Stimulated activated CD8-positive, alpha-beta memory T cell treated with anti-CD3 and anti-CD28 coated beads, Interleukin-12 subunit alpha, Interleukin-12 subunit beta, amount 100 ng/mL, for 24 hours (primary cell): ENCODE measurements around the gene USP49.

ENCODE experiments used
- DNase-seq: peaks from one replicate; pipeline ENCODE4 v3.0.0-alpha.2; 2020; ENCODE audit errors: extremely low read depth

Gene USP49

DNA sequence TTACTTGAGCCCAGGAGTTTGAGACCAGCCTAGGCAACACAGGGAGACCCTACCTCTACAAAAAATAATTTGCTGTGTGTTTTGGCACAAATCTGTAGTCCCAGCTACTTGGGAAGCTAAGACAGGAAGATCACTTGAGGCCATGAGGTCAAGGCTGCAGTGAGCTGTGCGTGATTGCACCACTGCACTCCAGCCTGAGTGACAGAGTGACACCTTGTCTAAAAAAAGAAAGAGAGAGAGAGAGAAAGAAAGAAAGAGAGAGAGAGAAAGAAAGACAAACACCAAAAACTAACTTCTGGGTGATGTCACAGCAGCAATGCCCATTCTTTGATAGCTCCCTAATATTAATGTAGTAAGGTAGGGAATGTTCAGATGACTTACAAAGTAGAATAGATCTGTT, 20.4 kb downstream of the USP49 start:
- no peak for DNase-seq

DNA sequence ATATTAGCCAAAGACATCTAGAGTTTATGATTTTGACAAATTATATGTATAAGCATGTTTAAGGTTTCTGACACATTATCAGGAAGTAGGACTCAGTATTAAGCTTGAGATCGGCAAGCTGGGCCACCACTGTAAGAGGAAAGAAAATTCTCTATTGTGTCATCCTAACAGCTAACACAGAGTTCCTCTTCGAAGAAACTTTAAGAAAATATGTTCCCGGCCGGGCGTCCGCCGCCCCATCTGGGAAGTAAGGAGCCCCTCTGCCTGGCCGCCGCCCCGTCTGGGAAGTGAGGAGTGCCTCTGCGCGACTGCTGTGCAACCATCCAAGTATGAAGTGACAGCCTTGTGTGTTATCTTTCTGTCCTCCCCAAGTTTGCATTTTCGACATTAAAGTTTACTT, 23.0 kb downstream of the USP49 start:
- no peak for DNase-seq

DNA sequence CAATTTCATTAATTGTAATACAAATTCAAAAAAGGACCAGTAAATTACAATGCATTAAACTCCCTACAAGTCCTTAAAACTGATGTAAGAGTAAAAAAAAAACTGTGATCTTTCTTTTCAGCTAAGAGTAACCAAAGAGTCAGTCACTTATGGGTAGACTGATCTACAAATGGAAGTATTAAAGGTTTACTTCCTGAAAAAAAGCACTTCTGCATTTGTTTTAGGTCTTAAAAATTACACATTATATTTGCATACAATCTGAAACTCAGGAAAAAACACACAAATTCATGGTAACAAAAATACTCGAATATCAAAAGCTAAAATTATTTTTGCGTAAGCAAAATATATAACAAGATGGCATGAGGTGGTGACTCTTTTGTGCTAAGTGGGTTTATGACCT, 23.5 kb downstream of the USP49 start:
- no peak for DNase-seq

DNA sequence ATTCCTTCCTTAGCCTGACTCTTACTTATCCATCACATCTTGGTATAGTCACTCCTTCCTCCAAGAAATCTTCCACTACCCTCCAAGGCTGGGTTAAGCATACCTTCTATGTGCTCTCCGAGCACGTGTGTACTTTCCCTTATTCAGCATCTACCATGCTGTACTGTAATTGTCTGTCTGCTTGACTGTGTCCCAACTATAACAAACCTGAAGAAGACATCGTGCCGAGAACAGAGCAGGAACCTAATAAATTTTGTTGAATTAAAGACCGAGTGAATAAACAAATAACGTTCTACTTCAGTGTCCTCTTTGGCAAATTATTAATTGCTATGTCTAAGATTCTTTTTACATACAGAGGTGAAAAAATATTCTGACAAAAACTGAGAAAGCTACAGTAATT, 35.8 kb downstream of the USP49 start:
- no peak for DNase-seq

DNA sequence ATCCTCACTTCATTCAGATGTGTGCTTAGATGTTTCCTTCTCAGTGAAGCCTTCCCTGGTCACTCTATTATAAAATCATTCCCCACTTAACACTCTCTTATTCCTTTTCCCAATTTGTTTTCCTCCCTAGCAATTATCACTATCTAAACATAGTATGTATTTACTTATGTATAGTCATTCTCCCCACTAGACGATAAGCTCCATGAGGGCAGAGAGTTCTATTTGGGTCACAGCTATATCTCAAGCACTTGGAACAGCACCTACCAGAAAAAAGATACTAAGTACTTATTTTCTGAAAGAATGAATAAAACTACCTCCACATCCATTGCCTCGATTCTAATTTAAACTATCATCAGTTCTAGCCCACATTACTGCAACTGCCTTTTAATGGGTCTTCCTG, 36.5 kb downstream of the USP49 start:
- DNase-seq = no peak

DNA sequence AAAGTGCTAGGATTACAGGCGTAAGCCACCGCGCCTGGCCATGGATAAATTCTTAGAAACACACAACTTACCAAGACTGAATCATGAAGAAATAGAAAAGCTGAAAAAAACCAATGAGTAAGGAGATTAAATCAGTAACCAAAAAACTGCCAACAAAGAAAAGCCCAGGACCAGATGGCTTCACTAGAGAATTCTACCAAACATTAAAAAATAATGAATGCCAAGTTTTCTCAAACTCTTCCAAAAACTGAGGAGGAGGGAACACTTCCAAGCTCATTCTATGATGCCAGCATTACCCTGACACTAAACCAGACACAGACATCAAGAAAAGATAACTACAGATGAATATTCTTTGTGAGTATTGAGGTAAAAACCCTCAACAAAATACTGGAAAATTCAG, 44.3 kb downstream of the USP49 start:
- DNase-seq = no peak

DNA sequence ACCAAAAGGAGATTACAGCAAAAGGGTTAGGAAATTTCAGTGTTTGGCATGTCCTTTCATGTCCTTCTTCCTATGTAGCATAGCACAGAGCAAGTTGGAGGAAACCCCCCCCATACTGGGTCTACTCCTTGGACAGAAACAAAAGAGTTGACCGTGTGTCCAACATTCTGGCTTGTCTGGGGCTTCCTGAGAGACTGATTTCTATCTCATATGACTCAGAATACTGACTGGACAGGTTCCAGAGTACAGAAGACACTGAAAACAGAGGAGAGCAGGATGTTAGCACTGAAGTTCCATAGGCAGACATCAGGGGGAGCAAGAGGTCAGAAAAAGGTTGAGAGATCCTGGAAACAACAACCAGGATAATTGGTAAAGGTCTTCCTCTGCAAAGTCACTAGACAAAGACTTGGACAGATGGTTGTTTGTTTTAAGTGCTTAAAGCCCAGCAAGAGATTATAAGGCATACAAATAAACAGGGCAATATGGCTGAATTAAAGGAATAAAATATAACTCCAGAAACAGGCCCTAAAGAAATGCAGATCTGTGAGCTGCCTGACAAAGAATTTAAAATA, 48.4 kb downstream of the USP49 start:
- no peak for DNase-seq

DNA sequence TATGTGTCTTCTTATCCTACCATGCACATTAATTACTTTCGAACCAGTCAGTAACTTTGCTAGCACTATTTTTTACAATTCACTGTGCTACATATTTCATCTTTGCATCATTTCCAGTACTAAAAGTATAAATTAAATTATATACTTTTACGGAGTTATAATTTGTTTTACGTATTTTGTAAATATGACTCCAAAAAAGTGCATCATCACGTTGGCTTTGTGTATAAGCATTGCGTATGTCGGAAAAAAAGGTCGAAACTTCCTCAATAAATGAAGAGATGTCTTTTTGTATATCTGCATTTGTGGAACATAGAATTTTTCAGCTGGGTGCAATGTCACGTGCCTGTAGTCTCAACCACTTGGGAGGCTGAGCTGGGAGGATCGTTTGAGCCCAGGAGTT, 52.0 kb downstream of the USP49 start:
- no peak for DNase-seq

DNA sequence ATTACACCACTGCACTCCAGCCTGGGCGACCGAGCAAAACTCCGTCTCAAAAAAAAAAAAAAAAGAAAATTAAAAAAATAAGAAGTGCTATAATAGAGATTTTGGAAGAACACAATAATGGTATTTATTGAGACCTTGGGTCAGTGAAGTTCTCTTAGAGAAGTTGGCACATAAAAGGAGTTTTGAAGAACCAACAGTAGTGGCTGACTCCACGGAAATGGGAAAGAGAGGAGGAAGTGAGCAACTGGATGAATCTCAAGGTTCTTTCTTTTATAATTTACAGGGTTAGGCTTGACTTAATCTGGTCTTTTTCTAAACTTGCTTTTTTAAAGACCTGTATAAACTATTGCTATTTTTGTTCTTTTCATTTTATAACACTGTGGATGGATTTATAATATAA, 54.8 kb downstream of the USP49 start:
- no peak for DNase-seq

DNA sequence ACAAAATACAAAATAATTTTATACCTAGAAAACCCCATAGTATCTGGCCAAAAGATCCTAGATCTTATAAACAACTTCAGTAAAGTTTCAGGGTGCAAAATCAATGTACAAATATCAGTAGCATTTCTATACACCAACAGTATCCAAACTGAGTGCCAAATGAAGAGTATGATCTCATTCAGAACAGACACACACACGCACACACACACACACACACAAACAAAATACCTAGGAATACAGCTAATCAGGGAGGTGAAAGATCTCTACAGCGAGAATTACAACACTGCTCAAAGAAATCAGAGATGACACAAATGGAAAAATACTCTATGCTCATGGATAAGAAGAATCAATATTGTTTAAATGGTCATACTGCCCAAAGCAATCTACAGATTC, 58.5 kb downstream of the USP49 start:
- no peak for DNase-seq

DNA sequence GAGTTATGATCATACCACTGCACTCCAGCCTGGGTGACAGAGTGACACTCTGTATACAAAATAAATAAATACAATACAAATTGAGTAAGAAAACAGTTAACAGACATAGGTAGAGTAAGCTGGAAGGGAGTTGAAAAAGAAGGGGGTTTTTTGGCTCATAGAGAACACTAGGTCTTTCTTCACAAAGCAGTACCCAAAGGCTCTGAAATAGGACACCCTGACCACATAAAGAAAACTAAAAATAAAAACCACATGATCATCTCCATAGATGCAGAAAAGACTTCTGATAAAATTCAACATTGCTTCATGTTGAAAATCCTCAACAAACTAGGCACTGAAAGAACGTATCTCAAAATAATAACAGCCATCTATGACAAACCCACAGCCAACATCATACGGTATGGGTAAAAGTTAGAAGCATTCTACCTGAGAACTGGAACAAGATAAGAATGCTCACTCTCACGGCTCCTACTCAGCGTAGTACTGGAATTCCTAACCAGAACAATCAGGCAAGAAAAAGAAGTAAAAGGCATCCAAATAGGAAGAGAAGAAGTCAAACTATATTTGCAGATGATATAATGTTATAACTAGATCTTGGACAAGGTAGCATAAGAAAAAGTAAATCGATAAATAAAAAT, 59.0 kb downstream of the USP49 start:
- no peak for DNase-seq

DNA sequence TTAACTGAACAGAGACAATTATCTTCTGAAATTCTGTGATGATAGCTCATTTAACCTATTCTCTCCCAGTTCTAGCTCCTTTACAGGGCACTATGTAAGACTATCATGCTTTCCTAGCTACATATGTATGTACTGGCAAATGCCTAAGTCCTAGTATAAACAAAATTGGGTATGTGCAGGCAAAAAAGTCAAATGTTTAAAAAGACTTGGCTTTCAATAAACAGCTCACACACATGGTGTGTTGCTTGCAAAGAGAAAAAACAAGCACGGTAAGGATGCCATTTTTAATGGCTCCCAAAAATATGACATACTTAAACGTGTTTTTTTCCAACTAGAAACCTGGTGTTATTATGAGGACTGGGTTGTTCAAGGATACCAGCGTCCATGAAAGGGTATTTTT, 62.9 kb downstream of the USP49 start:
- no peak for DNase-seq

DNA sequence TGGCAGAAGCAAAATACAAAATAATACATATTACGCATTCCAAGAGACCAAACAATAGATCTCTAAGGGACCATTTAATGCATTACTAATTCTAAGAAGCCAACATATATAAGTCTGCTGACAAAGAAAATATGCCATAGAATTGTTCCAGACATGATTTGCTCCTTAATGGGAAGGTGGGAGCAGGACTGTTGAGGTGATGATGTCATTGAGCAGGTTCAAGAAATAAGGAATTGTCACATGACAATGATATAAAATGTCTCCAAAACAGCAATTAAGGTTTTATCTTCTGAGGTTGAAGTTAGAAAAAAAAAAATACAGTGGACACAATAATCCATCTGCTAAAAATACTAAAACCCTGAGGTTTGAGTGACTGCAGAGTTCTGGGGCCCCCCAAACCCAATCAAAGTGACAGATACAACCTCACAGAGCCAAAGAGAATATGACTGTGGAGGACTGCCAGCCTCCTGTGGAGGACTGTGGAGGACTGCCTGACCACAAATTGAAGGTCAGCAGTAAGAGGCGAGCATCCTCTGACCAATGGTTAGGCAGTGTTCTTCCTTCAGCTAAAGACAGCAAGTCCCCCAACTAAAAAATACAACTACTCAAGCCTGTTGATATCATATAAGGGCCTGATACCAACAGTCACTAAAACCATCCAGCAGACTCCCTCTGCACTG, 68.7 kb downstream of the USP49 start:
- no peak for DNase-seq

DNA sequence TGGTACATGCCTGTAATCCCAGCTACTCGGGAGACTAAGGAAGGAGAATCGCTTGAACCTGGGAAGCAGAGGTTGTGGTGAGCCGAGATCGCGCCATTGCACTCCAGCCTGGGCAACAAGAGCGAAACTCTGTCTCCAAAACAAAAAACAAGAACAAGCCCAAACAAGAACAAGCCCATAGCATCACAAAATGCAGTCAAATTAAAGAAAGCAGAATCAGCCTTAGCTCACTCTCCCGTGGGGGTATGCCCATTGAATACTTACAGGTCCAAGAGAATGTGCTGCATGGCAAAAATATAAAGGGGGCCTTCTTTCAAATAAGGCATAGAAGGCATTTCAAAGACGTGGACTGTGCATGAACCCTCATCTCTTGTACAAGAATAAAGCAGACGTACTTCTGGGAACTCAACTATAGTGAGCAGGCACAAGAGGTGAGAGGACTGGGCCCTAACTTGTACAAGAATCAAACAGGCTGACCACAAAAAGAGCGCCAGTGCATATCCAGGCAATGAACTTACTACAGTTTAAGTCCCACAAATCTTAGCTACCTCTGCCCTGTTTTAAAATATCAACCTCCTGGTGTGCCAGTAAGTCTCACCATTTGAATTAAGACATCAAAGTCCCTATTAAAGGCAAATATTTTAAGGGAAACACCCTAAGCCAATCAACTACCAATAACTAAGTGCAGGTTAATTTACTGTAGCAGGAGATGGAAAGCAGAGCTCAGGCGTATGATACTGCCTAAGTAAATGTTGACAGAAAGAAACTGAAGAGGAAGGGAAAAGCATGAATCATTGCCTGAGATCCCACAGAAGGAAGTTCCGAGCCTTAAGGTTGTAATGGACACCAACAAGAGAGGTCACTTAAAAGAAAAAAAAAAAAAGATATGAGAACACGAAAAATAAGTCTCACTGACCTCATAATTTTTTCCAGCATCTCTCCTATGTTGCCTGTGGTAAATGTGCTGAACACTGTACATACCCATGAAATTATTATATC, 70.3 kb downstream of the USP49 start:
- no peak for DNase-seq

DNA sequence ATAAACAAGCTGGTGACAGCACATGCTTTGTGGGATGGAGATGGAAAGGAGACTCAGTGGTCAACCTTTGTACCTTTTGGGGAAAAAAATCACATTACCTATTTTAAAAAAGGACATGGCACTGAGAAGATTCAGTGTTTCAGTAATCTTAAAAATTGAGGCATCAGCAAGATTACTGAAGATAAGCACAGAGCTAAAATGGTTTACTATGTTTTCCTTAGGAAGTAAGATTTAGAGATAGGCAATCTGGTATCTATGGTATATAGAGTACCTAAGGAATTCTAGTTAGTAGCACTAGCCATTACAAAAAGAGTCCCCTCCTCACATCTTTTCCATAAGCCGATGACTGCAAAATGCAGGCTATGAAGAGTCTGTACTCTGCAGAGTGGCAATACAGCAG, 72.0 kb downstream of the USP49 start:
- no peak for DNase-seq

DNA sequence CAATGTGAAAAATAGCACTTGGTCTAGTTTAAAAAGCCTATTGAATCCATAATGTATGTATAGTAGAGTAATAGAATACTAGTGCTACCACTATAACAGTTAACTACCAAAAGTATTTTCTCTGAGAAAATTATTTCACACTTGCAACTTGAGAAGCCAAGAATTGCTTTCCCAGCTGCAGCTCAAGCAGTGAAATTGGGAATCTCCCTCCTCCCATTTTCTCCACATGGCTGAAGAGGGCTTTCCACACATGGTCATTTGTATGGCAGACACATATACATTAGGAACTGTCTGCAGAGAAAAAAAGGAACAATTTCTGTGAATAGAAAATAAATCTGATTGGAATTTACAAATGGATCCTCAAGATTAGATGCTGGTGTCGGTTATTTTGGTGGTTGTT, 73.2 kb downstream of the USP49 start:
- no peak for DNase-seq

DNA sequence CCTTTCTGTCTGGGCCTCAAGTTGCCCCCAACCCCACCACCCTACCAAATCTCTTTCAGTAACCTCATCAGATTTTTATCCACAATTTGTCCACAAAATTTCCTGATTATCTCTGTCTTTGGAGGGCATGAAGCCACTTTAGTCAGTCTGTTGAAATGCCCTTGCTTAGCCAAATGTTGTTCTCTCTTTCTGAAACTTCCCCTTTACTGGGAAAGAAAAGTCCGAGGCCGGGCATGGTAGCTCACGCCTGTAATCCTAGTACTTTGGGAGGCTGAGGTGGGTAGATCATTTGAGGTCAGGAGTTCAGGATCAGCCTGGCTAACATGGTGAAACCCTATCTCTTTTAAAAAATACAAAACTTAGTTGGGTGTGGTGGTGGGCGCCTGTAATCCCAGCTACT, 73.9 kb downstream of the USP49 start:
- DNase-seq = no peak

DNA sequence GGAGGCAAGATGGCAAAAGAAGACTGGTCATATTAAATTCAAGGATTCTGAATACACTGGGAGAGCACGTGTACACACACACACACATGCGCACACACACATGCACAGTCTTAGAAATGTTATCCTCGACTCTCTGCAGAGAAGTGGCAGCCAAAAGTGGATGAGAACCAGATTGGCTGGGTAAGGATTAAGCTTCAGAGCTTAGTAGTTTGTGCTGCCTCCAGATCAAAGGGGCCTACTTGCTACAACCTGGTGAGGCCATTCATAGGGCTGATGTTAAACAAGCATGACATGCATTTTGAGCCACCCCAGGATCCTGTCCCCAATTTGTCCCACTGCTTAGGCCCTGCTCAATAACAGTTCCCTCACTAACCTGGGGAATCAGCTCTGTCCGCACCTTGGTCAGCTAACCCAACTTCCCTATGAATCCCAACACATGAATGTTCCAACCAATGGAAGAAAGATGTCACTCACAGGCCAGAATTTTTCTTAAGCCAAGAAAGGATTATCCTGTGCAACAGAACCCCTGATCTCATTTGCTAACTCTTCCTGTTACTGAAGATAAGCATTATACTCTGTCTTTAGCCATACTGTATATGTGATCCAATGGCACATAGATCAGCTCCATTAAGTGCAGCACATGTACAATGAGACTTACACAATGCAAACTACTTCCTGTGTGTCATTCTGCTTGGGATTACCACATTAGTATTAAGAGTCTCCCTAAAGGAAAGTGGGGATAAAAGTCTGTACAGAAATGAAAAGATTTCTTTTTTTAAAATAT, 76.7 kb downstream of the USP49 start:
- no peak for DNase-seq

DNA sequence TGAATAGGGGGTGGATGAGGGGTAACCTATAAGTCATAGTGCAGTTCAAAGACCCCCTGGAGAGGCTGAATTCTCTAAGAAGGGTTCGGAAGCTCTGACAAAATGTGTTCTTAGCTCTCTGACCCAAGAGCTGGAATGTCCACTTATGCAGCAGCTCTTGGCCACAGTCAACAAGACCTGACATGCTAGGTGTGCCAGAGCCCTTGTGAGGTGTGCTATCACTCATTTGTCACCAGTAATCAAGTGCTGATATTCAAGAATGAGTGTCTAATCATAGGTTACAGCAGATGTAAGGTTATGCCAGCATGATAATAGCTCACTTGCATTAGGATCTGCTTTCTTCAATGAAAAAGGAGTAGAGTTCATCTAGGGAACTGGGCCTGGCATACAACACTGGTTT, 79.6 kb downstream of the USP49 start:
- DNase-seq = no peak

DNA sequence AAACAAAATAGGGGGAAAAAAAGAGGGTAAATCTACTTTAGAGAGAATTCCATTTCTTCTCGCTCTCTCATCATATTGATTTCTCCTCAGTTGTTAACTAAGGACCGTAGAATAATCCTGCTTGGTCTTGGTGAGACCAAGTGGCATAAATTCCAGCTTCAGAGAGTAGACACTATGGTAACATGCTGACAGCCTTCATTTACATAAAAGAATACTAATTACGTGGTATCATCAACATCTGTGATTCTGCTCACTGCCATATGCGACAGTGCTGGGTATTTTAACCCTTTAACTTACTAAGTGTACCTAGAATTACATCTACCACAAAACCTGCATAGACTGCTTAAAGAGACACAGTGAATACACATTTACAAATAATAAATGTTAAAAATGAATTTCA, 80.5 kb downstream of the USP49 start:
- no peak for DNase-seq

DNA sequence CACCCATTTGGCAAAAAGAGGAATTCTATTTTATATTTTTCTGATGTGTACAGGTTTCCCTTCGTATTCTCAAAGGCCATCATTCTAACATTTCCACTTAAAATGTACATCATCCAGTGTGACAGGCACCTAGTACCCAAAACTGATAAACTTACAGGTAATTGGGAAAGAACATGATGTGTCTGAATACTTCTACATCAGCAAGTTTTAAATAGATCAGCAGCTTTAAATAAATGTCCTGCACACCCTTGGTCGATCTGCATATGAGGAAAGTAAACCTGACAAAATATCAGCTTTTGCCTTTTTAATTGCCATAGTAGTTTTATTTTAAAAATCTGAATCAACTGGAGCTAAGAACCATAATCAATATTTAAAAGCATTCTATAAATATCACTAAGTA, 81.2 kb downstream of the USP49 start:
- DNase-seq = no peak

DNA sequence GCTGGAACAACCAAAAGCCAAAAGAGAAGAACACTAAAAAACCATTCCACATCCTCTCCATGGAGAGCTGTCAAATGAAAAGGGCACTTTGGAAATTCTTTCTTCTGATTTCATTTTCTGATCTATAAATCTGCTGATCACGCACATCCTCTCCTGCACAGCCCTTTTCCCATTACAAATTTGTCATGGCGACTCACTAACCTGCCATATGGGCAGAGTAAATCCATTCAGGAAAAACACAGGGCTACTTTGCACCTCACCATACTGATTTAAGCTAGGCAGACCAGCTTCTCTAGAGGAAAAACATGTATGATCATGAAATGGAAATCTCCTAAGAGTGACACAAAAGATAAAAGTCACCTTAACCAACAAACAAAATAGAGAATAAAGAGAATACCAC, 81.7 kb downstream of the USP49 start:
- DNase-seq = no peak
